HCT116 (cell line): Measurements from ENCODE around the gene PDE4D. TPM values are rescaled to one million over a fixed set of nuclear protein-coding genes. Genes with fewer than 3 reads are reported as not detected.

ENCODE experiments used
- ATAC-seq: fragments of 200-7000 bp; cut with Tn5 transposase; 2 replicates; pipeline ENCODE4 v1.9.1; 2020; ENCODE audit warnings: mild to moderate bottlenecking, moderate library complexity
- BruUV-seq: library from RNA; stranded (reverse); fragments of 400-500 nt; replicated peaks from 2 replicates; lab custom pipeline; 2021; lab: Mats Ljungman, UMichigan
- CTCF ChIA-PET: fragments of 300-600 bp; sonication (Branson Sonifier 250); formaldehyde crosslinking; loops from one replicate; lab custom pipeline; 2021; ENCODE audit warnings: antibody characterized with exemption; lab: Charles Lee
- POLR2A ChIA-PET: fragments of 300-600, 350-600 bp; sonication (Branson Sonifier 250); formaldehyde crosslinking; loops from one replicate; lab custom pipeline; 2021; ENCODE audit warnings: antibody characterized with exemption; lab: Charles Lee
- RAD21 ChIA-PET, 2 experiments: fragments of 300-600 bp; sonication (Branson Sonifier 250); formaldehyde crosslinking; loops; one replicate each; lab custom pipeline; 2023; ENCODE audit warnings: low total read pairs in 2 of 2; ENCODE audit not compliant: uncharacterized antibody in 2 of 2, unreplicated experiment in 2 of 2, low non-redundant PET in 1 of 2; lab: Charles Lee
- DNase-seq: peaks from one replicate; pipeline ENCODE4 v3.0.0-alpha.2; 2010; ENCODE audit warnings: low read depth, low spot score
- H2AFZ ChIP-seq: fragments of 200-600 bp; shearing (Covaris generic), sonication (generic); 2 replicates; pipeline ENCODE4 v1.6.1; 2017; ENCODE audit warnings: low read depth, mixed run types, mixed read lengths, antibody characterized with exemption, low read length; ENCODE audit not compliant: poor library complexity, severe bottlenecking
- H3K27ac ChIP-seq: 2 replicates; pipeline ENCODE4 v1.5.1; 2012; ENCODE audit warnings: low read depth, low read length
- H3K27me3 ChIP-seq: fragments of 200-600 bp; sonication (generic); 2 replicates; pipeline ENCODE4 v1.6.1; 2016; ENCODE audit warnings: mixed run types, low read length, mixed read lengths; ENCODE audit not compliant: insufficient read depth
- H3K36me3 ChIP-seq, 2 experiments: fragments of 200-500 bp in 1 of 2; fragments of 200-600 bp in 1 of 2; sonication (Bioruptor generic) in 1 of 2; sonication (generic) in 1 of 2; 2 replicates each; pipeline versions ENCODE4 v1.5.1 to v1.6.1; 2014 to 2016; ENCODE audit warnings: low read length in 2 of 2, inconsistent platforms in 1 of 2, mixed read lengths in 1 of 2, mixed run types in 1 of 2; ENCODE audit not compliant: insufficient read depth in 2 of 2, control insufficient read depth in 1 of 2
- H3K4me1 ChIP-seq, 2 experiments: fragments of 200-600 bp in 1 of 2; sonication (generic) in 1 of 2; 2 replicates each; pipeline versions ENCODE4 v1.5.1 to v1.6.1; 2012 to 2017; ENCODE audit warnings: low read length in 2 of 2, inconsistent platforms in 1 of 2, mild to moderate bottlenecking in 1 of 2, mixed read lengths in 1 of 2, mixed run types in 1 of 2, moderate library complexity in 1 of 2; ENCODE audit not compliant: insufficient read depth in 2 of 2, control insufficient read depth in 1 of 2
- H3K4me2 ChIP-seq: fragments of 200-600 bp; sonication (generic); 2 replicates; pipeline ENCODE4 v1.6.1; 2017; ENCODE audit warnings: mixed run types, low read length, mixed read lengths
- H3K4me3 ChIP-seq, 2 experiments: fragments of 200-600 bp in 1 of 2; sonication (generic) in 1 of 2; replicated peaks in 1 of 2; 2 replicates each; pipeline ENCODE4 v1.5.1; 2011 to 2016; ENCODE audit warnings: low read length in 2 of 2, control low read depth in 1 of 2, low read depth in 1 of 2, mild to moderate bottlenecking in 1 of 2, mixed read lengths in 1 of 2, mixed run types in 1 of 2
- H3K79me2 ChIP-seq: fragments of 200-600 bp; sonication (generic); 2 replicates; pipeline ENCODE4 v1.6.1; 2017; ENCODE audit warnings: mild to moderate bottlenecking, mixed run types, low read length, moderate library complexity, mixed read lengths; ENCODE audit not compliant: insufficient read depth
- H3K9ac ChIP-seq: fragments of 200-600 bp; sonication (generic); 2 replicates; pipeline ENCODE4 v1.6.1; 2016; ENCODE audit warnings: low read length, mixed read lengths
- H3K9me2 ChIP-seq: fragments of 200-600 bp; sonication (generic), shearing (Covaris generic); 2 replicates; pipeline ENCODE4 v1.6.1; 2017; ENCODE audit warnings: mixed run types, mild to moderate bottlenecking, moderate library complexity; ENCODE audit not compliant: insufficient read depth
- H3K9me3 ChIP-seq, 2 experiments: fragments of 200-500 bp in 1 of 2; fragments of 200-600 bp in 1 of 2; sonication (Bioruptor generic) in 1 of 2; sonication (generic) in 1 of 2; 2 replicates each; pipeline ENCODE4 v1.6.1; 2014 to 2017; ENCODE audit warnings: low read length in 2 of 2, mixed read lengths in 2 of 2, inconsistent platforms in 1 of 2, low read depth in 1 of 2, mild to moderate bottlenecking in 1 of 2, mixed run types in 1 of 2, moderate library complexity in 1 of 2; ENCODE audit not compliant: control insufficient read depth in 1 of 2, insufficient read depth in 1 of 2
- H4K20me1 ChIP-seq: fragments of 200-600 bp; sonication (generic), shearing (Covaris generic); 2 replicates; pipeline ENCODE4 v1.6.1; 2017; ENCODE audit warnings: mixed run types, mild to moderate bottlenecking, moderate library complexity; ENCODE audit not compliant: insufficient read depth
- CEBPB ChIP-seq: IDR thresholded peaks from 2 replicates; pipeline ENCODE4 v1.6.1; 2012; ENCODE audit warnings: low read depth
- EGR1 ChIP-seq: IDR thresholded peaks from 2 replicates; pipeline ENCODE4 v1.6.1; 2012; ENCODE audit warnings: low read depth
- ELF1 ChIP-seq: IDR thresholded peaks from 2 replicates; pipeline ENCODE4 v1.6.1; 2012; ENCODE audit warnings: low read depth, borderline replicate concordance
- EZH2 ChIP-seq: fragments of 200-600 bp; sonication (generic); IDR thresholded peaks from 2 replicates; pipeline ENCODE4 v1.6.1; 2017; ENCODE audit warnings: antibody characterized with exemption, mixed run types
- EZH2phosphoT487 ChIP-seq: fragments of 200-600 bp; IDR thresholded peaks from 2 replicates; pipeline ENCODE4 v1.6.1; 2018; ENCODE audit warnings: antibody characterized with exemption, borderline replicate concordance
- FOSL1 ChIP-seq: IDR thresholded peaks from 2 replicates; pipeline ENCODE4 v1.6.1; 2012; ENCODE audit warnings: low read depth
- JUND ChIP-seq: IDR thresholded peaks from 2 replicates; pipeline ENCODE4 v1.6.1; 2012
- SIN3A ChIP-seq: IDR thresholded peaks from 2 replicates; pipeline ENCODE4 v1.6.1; 2012; ENCODE audit warnings: low read depth
- SRF ChIP-seq: IDR thresholded peaks from 2 replicates; pipeline ENCODE4 v1.6.1; 2012; ENCODE audit warnings: low read depth
- TCF7L2 ChIP-seq: IDR thresholded peaks from 2 replicates; pipeline ENCODE4 v1.7.0; 2011; ENCODE audit warnings: borderline replicate concordance, inconsistent platforms; ENCODE audit not compliant: insufficient read depth, insufficient read length; ENCODE audit errors: extremely low read depth
- YY1 ChIP-seq: IDR thresholded peaks from 2 replicates; pipeline ENCODE4 v1.6.1; 2011; ENCODE audit warnings: low read length, low read depth, moderate library complexity, mild to moderate bottlenecking; ENCODE audit not compliant: insufficient replicate concordance; ENCODE audit errors: extremely low read depth
- ZFX ChIP-seq: fragments of 450-650 bp; IDR thresholded peaks from 2 replicates; pipeline ENCODE4 v1.6.1; 2017
- ZNF274 ChIP-seq: fragments of 200-500 bp; sonication (Bioruptor generic); IDR thresholded peaks from 2 replicates; pipeline ENCODE4 v1.6.1; 2014; ENCODE audit warnings: mild to moderate bottlenecking, low read depth, low read length, inconsistent platforms
- intact Hi-C: fragments of 100-400 bp; cut with micrococcal nuclease; formaldehyde crosslinking; loops from 2 replicates; pipeline ENCODE4 v1.10.0; 2022
- total RNA-seq: library from RNA; stranded (reverse); gene quantifications from one replicate; pipeline ENCODE4 v1.2.1, GENCODE V29; 2021; ENCODE audit not compliant: unreplicated experiment
- TF ChIP-seq, protein P1 (sequence below): IDR thresholded peaks from 2 replicates; pipeline ENCODE4 v1.6.1; 2011; ENCODE audit warnings: mild to moderate bottlenecking, low read length, moderate library complexity; ENCODE audit not compliant: insufficient replicate concordance; ENCODE audit errors: extremely low read depth
- TF ChIP-seq, protein P2 (sequence below), 3 experiments: fragments of 200-600 bp in 1 of 3; sonication (generic) in 1 of 3; IDR thresholded peaks in 2 of 3; conservative IDR thresholded peaks in 1 of 3; 2 replicates each; pipeline ENCODE4 v1.5.1; 2012 to 2017; ENCODE audit warnings: low read depth in 2 of 3, low read length in 2 of 3, antibody characterized with exemption in 1 of 3, borderline replicate concordance in 1 of 3, control low read depth in 1 of 3, mild to moderate bottlenecking in 1 of 3, mixed read lengths in 1 of 3, mixed run types in 1 of 3, moderate library complexity in 1 of 3; ENCODE audit not compliant: insufficient read depth in 1 of 3
- TF ChIP-seq, protein P3 (sequence below): IDR thresholded peaks from 2 replicates; pipeline ENCODE4 v1.6.1; 2012
- TF ChIP-seq, protein P4 (sequence below): IDR thresholded peaks from 2 replicates; pipeline ENCODE4 v1.6.1; 2012; ENCODE audit warnings: low read depth

The PDE4D gene
- total RNA-seq, 1 experiment from 2014 or later = 1.1 TPM

DNA sequence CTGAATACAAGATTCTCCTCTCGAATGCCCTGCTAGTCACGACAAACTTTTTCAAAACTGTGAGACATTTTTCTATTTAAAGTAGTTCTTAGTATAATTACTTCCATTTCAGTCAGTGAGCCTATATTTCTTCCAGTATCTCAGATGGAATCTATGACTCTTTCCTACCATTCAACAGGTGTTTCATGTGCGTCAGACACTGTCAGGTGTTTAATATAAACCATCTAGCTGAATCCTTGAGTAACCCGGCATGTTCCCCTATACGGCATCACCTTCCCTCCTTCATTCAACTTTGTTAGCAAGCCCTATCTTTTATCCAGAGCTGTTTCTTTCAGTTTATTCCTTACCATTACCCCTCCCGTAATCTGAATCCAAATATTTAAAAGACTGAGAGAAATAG is 891.8 kb downstream of the PDE4D start:
- ChIA-PET POLR2A (no interaction called here), RAD21 (no interaction called here), CTCF (no interaction called here)
- Histone ChIP-seq H3K9me2 (no peaks in the 10 kb centered on the region), H4K20me1 (no peaks in the 10 kb centered on the region), H3K4me3 (no peak overlapping the region), H3K79me2 (no peaks in the 10 kb centered on the region), H3K27me3 (peaks cover 18% of the 10 kb centered on the region), H2AFZ (no peak overlapping the region), H3K9me3 (no peaks in the 10 kb centered on the region), H3K4me2 (no peak overlapping the region), H3K4me1 (no peaks in the 10 kb centered on the region), H3K27ac (no peak overlapping the region), H3K9ac (no peak overlapping the region), H3K36me3 (no peaks in the 10 kb centered on the region)
- BruUV-seq = no TSS peak
- intact Hi-C loops = no loop called here
- ATAC-seq (no peak), DNase-seq (no peak)
- TF ChIP-seq EGR1 (no peak), ZFX (no peak), YY1 (no peak), EZH2phosphoT487 (no peak), EZH2 (no peak), JUND (no peak), ZNF274 (no peak), ELF1 (no peak), CEBPB (no peak), SRF (no peak), SIN3A (no peak), TCF7L2 (no peak), FOSL1 (no peak)
- TF ChIP-seq, protein P1, sequence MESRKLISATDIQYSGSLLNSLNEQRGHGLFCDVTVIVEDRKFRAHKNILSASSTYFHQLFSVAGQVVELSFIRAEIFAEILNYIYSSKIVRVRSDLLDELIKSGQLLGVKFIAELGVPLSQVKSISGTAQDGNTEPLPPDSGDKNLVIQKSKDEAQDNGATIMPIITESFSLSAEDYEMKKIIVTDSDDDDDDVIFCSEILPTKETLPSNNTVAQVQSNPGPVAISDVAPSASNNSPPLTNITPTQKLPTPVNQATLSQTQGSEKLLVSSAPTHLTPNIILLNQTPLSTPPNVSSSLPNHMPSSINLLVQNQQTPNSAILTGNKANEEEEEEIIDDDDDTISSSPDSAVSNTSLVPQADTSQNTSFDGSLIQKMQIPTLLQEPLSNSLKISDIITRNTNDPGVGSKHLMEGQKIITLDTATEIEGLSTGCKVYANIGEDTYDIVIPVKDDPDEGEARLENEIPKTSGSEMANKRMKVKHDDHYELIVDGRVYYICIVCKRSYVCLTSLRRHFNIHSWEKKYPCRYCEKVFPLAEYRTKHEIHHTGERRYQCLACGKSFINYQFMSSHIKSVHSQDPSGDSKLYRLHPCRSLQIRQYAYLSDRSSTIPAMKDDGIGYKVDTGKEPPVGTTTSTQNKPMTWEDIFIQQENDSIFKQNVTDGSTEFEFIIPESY = no peak
- TF ChIP-seq, protein P2, sequence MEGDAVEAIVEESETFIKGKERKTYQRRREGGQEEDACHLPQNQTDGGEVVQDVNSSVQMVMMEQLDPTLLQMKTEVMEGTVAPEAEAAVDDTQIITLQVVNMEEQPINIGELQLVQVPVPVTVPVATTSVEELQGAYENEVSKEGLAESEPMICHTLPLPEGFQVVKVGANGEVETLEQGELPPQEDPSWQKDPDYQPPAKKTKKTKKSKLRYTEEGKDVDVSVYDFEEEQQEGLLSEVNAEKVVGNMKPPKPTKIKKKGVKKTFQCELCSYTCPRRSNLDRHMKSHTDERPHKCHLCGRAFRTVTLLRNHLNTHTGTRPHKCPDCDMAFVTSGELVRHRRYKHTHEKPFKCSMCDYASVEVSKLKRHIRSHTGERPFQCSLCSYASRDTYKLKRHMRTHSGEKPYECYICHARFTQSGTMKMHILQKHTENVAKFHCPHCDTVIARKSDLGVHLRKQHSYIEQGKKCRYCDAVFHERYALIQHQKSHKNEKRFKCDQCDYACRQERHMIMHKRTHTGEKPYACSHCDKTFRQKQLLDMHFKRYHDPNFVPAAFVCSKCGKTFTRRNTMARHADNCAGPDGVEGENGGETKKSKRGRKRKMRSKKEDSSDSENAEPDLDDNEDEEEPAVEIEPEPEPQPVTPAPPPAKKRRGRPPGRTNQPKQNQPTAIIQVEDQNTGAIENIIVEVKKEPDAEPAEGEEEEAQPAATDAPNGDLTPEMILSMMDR (IDR thresholded peaks at IDR 0.05 in 2 of 3, conservative IDR thresholded peaks at IDR 0.05 in 1 of 3; ENCODE audit: borderline replicate concordance in 1 of 3, insufficient read depth in 1 of 3, low read depth in 2 of 3, low read length in 2 of 3) = no peak
- TF ChIP-seq, protein P3, sequence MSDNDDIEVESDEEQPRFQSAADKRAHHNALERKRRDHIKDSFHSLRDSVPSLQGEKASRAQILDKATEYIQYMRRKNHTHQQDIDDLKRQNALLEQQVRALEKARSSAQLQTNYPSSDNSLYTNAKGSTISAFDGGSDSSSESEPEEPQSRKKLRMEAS = no peak
- TF ChIP-seq, protein P4, sequence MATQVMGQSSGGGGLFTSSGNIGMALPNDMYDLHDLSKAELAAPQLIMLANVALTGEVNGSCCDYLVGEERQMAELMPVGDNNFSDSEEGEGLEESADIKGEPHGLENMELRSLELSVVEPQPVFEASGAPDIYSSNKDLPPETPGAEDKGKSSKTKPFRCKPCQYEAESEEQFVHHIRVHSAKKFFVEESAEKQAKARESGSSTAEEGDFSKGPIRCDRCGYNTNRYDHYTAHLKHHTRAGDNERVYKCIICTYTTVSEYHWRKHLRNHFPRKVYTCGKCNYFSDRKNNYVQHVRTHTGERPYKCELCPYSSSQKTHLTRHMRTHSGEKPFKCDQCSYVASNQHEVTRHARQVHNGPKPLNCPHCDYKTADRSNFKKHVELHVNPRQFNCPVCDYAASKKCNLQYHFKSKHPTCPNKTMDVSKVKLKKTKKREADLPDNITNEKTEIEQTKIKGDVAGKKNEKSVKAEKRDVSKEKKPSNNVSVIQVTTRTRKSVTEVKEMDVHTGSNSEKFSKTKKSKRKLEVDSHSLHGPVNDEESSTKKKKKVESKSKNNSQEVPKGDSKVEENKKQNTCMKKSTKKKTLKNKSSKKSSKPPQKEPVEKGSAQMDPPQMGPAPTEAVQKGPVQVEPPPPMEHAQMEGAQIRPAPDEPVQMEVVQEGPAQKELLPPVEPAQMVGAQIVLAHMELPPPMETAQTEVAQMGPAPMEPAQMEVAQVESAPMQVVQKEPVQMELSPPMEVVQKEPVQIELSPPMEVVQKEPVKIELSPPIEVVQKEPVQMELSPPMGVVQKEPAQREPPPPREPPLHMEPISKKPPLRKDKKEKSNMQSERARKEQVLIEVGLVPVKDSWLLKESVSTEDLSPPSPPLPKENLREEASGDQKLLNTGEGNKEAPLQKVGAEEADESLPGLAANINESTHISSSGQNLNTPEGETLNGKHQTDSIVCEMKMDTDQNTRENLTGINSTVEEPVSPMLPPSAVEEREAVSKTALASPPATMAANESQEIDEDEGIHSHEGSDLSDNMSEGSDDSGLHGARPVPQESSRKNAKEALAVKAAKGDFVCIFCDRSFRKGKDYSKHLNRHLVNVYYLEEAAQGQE = no peak
